Right cardiac atrium (tissue), 5 donors: Measurements from ENCODE around the gene PCBP3. TPM values are rescaled to one million over a fixed set of nuclear protein-coding genes. Genes with fewer than 3 reads are reported as not detected.

Source experiments
- ATAC-seq, 2 donors: fragments of 200-7000 bp; cut with Tn5 transposase; one replicate each; pipeline versions ENCODE4 v1.8.0 to v1.9.1; 2020; ENCODE audit warnings: moderate library complexity in 2 of 2, mild to moderate bottlenecking in 1 of 2
- DNase-seq, 3 donors: peaks; one replicate each; pipeline ENCODE4 v3.0.0-alpha.2; 2020
- H3K27ac ChIP-seq: one replicate; pipeline ENCODE4 v1.5.1; 2013; ENCODE audit warnings: mild to moderate bottlenecking, low read length, control low read depth, moderate library complexity
- H3K27me3 ChIP-seq: one replicate; pipeline ENCODE4 v1.6.1; 2013; ENCODE audit not compliant: control insufficient read depth, insufficient read depth
- H3K4me1 ChIP-seq: one replicate; pipeline ENCODE4 v1.6.1; 2013; ENCODE audit warnings: low read length; ENCODE audit not compliant: control insufficient read depth, insufficient read depth
- H3K4me3 ChIP-seq: one replicate; pipeline ENCODE4 v1.5.1; 2013; ENCODE audit warnings: low read length, control low read depth
- H3K9me3 ChIP-seq: one replicate; pipeline ENCODE4 v1.6.1; 2013; ENCODE audit warnings: low read length; ENCODE audit not compliant: control insufficient read depth
- WGBS: extraction: QIAGEN DNeasy Blood & Tissue Kit; methylation state at CpG from one replicate; pipeline ENCODE4 v1.1.7; 2013; 5-methylcytosine and 5-hydroxymethylcytosine counted together
- intact Hi-C, 4 donors: fragments of 100-400 bp; cut with DNase I; formaldehyde crosslinking; loops; one replicate each; pipeline versions ENCODE4 v1.11.0 to v1.14.0; 2022 to 2023
- polyA plus RNA-seq: library from polyadenylated mRNA; stranded (reverse); fragments of 200-250 nt; gene quantifications from one replicate; pipeline ENCODE4 v1.2.3, GENCODE V29; 2013
- total RNA-seq, 4 donors: library from RNA; stranded (reverse); fragmentation: NEBNext Ultra II Directional; extraction: Animal tissue kit (Norgen Biotek cat#: 25700); gene quantifications; one replicate each; pipeline ENCODE4 v1.2.1, GENCODE V29; 2021
- donor health status: healthy with polysubstance abuse.
- donor health status: DM: no; HTN: yes; CAD: no.
- donor health status: DM: no; HTN: no; CAD: no.
- donor health status: DM: no; HTN: yes; CAD: no; lungs with severe emphysema.
- donor health status: DM: yes; HTN: yes; CAD: no.

Gene PCBP3
- total and polyA plus RNA-seq, 5 donors: 1.2 to 4.9 (median 3.4) TPM

- WGBS: 83% methylated on average over 8 of the region's 8 CpGs
- ATAC-seq: no peak
- Histone ChIP-seq H3K27ac (no peak overlapping the region), H3K27me3 (no peaks in the 10 kb centered on the region), H3K9me3 (no peaks in the 10 kb centered on the region), H3K4me3 (no peak overlapping the region), H3K4me1 (no peaks in the 10 kb centered on the region)
- intact Hi-C loops: no loop called here
- DNase-seq: no peak
These were observed 300.4 kb downstream of the PCBP3 start for GRCh38 chr21:45943630-45944540.

DNA sequence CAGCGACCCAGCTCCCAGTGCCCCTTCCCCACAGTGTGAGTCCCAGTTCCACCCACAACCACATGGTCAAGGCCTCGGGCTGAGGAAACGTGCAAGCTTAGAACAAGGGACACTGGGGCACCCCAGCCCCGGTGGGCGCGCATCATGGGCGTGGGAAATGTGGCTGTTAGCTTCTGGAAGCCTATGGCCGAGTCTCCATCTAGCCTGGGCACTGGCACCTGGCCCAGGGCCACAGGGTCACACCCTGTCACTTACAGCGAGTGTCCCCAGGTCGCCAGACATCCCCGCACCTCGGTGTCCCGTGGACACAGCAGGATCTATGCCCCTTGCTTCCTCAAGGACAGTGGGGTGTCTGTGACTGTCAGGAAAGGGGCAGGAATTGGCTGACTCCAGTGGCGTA lies 301.1 kb downstream of the PCBP3 start:
- Histone ChIP-seq H3K9me3 (no peaks in the 10 kb centered on the region), H3K4me3 (no peak overlapping the region), H3K27me3 (no peaks in the 10 kb centered on the region), H3K4me1 (no peaks in the 10 kb centered on the region), H3K27ac (no peak overlapping the region)
- 85% methylated on average over 14 of the region's 14 CpGs for WGBS
- ATAC-seq (no peak), DNase-seq (no peak)
- intact Hi-C loops: no loop called here

GRCh38 chr21:45945066-45945867 lies 301.7 kb downstream of the PCBP3 start:
- Histone ChIP-seq H3K4me3 (no peak overlapping the region), H3K9me3 (no peaks in the 10 kb centered on the region), H3K27me3 (no peaks in the 10 kb centered on the region), H3K27ac (no peak overlapping the region), H3K4me1 (no peaks in the 10 kb centered on the region)
- intact Hi-C loops: no loop called here
- DNase-seq (peak in 1 of 3 donors; percentile 48), ATAC-seq (no peak)
- 90% methylated on average over 24 of the region's 24 CpGs for WGBS

DNA sequence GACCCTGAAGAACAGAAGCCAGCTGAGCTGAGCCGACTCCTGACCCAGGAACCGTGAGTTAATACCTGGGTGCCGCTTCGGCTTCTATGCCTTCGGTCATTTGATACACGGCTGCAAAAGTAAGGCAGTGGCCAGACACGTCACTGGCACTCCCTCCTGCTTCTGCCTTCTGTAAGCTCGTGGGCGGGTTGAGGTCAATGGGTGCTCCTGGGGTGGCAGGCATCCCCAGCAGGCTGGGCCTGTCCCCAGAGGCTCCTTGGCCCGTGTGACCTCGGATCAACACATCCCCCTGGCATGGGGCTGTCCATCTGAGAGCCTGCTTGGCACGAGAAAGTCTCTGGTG lies 302.3 kb downstream of the PCBP3 start:
- Histone ChIP-seq H3K27me3 (no peaks in the 10 kb centered on the region), H3K9me3 (no peaks in the 10 kb centered on the region), H3K27ac (no peak overlapping the region), H3K4me3 (no peak overlapping the region), H3K4me1 (no peaks in the 10 kb centered on the region)
- ATAC-seq (no peak), DNase-seq (no peak)
- intact Hi-C loops: no loop called here
- WGBS: 88% methylated on average over 12 of the region's 12 CpGs

GRCh38 chr21:45947296-45947695 lies 303.8 kb downstream of the PCBP3 start:
- H3K27me3 ChIP-seq: no peaks in the 10 kb centered on the region
- WGBS: 90% methylated on average over 16 of the region's 16 CpGs
- intact Hi-C loops: no loop called here
- no peak for DNase-seq
- H3K27ac ChIP-seq: no peak overlapping the region
- no peaks in the 10 kb centered on the region for H3K9me3 ChIP-seq
- H3K4me1 ChIP-seq: no peaks in the 10 kb centered on the region
- H3K4me3 ChIP-seq: no peak overlapping the region
- ATAC-seq: no peak

GRCh38 chr21:45947716-45948255 lies 304.3 kb downstream of the PCBP3 start:
- intact Hi-C loops: no loop called here
- Histone ChIP-seq H3K9me3 (no peaks in the 10 kb centered on the region), H3K27ac (no peak overlapping the region), H3K4me3 (no peak overlapping the region), H3K27me3 (no peaks in the 10 kb centered on the region), H3K4me1 (no peaks in the 10 kb centered on the region)
- ATAC-seq (no peak), DNase-seq (no peak)
- WGBS: 92% methylated on average over 16 of the region's 16 CpGs

DNA sequence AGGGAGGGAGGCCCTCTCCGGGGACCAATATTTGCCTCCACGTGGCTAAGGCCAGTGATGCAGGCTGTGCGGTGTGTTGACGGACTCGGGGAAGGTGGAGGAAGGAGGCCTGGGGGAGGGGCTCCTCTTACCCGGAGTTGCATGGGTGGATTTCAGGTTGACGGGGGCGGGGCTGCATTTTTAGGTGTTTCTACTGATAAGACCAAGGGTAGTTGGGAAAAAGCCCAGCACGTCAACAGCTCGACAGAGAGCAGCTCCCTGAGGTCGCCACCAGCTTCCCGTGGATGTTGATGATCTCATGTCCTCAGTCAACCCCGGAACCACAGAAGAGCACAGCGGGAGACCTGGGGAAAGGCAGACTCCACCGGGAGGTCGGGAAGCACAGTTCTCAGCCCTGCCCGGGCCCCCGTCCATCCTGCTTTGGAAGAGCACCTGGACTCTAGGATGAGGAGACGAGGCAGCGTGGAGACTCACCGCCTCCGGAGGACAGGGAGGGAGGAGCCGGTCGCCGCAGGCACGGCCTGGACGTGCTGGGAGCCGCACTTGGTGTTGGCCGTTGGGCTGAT lies 305.1 kb downstream of the PCBP3 start:
- ATAC-seq: no peak
- Histone ChIP-seq H3K9me3 (no peaks in the 10 kb centered on the region), H3K4me1 (no peaks in the 10 kb centered on the region), H3K27ac (no peak overlapping the region), H3K4me3 (no peak overlapping the region), H3K27me3 (no peaks in the 10 kb centered on the region)
- intact Hi-C loops: no loop called here
- peak in 1 of 3 donors; percentile 57 for DNase-seq
- 56% methylated on average over 29 of the region's 29 CpGs for WGBS

GRCh38 chr21:45949928-45950739 lies 306.6 kb downstream of the PCBP3 start:
- Histone ChIP-seq H3K27ac (no peak overlapping the region), H3K4me1 (no peaks in the 10 kb centered on the region), H3K4me3 (no peak overlapping the region), H3K27me3 (no peaks in the 10 kb centered on the region), H3K9me3 (no peaks in the 10 kb centered on the region)
- intact Hi-C loops: no loop called here
- 77% methylated on average over 35 of the region's 35 CpGs for WGBS
- peak in 1 of 3 donors; percentile 71 for DNase-seq
- peak; percentile 3 to 5 for ATAC-seq

DNA sequence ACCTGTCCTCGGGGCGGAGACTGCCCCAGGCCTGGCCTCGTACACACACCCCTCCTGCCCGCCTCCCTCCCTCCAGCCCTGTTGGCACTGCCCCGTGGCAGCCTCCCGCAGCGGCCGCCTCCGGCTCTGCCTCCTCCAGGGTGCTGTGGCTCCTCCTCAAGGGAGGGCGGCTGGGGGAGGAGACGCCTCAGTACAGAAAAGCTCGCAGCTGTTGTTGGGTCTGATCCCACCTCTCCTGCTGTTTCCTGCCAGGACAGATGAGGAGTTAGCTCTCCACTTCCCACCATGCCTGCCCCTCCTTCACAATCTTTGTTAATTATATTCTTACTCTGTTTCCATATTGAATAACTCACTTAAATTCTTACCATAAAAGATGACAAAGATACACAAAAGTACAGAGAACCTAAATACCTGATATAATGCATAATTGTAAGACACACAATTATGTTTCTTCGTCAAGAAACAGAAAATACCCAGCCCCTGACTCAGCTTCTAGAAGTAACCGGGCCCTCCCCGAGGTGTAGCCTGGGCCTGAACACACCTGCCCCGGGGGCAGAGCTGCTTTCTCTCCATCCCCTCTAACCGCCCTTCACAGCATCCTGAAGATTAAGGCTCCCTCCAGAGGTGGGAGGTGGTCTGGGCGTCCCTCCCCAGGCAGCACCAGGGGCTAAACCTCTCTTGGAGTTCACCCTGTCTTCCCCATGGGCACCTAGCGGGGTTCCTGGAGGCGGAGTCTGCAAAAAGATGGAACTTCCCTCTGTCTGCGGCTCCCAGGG lies 307.4 kb downstream of the PCBP3 start:
- intact Hi-C loops: no loop called here
- 45% methylated on average over 21 of the region's 21 CpGs for WGBS
- no peak overlapping the region for H3K4me3 ChIP-seq

DNA sequence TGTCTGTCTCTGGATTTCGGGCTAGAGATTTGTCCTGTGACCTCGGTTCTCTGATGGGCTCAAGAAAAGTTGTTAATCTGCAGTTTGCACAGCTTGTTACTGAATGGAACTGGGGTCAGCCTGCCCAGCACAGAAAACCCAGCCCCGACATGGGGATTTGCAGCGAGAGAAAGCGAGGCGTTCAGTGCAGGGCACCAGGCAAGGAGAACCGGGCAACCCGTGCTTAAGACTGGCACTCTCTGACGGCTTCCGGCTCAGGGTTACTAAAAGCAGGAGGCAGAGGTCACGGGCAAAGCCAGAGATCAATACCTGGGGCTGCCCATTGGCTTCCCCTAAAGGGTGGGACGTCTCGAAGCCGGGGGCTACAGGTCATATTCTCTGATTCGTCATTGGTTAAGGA lies 308.2 kb downstream of the PCBP3 start:
- H3K4me3 ChIP-seq: no peak overlapping the region
- H3K4me1 ChIP-seq: no peaks in the 10 kb centered on the region
- no peaks in the 10 kb centered on the region for H3K27me3 ChIP-seq
- H3K27ac ChIP-seq: no peak overlapping the region
- no peaks in the 10 kb centered on the region for H3K9me3 ChIP-seq
- ATAC-seq (no peak), DNase-seq (no peak)
- intact Hi-C loops: no loop called here
- WGBS: 86% methylated on average over 15 of the region's 15 CpGs

More for the DNA sequence above, 307.4 kb downstream of the PCBP3 start:
- no peaks in the 10 kb centered on the region for H3K4me1 ChIP-seq
- no peak overlapping the region for H3K27ac ChIP-seq
- no peaks in the 10 kb centered on the region for H3K27me3 ChIP-seq
- no peaks in the 10 kb centered on the region for H3K9me3 ChIP-seq
- ATAC-seq (peak; percentile 67), DNase-seq (peak; percentile 68 to 86 (median 85))
